IMR-90 (cell line): ENCODE results near the gene CD8B.
"Not testable (repeated sequence)": the region's sequence is repeated elsewhere in the genome, so short reads cannot be mapped to it uniquely, and the experiment has no call there.

Experiments used
- BHLHE40 ChIP-seq: fragments of 150-350 bp; IDR thresholded peaks from 2 replicates; pipeline ENCODE4 v1.6.1; 2016; ENCODE audit warnings: mild to moderate bottlenecking, low read depth, low read length
- CHD1 ChIP-seq: IDR thresholded peaks from 2 replicates; pipeline ENCODE4 v1.6.1; 2012; ENCODE audit warnings: low read depth, low read length, improper control_type of control experiment
- CTCF ChIP-seq: conservative IDR thresholded peaks from 2 replicates; pipeline ENCODE4 v1.5.1; 2012; ENCODE audit warnings: mild to moderate bottlenecking, low read depth, low read length, improper control_type of control experiment
- FOS ChIP-seq: fragments of 150-350 bp; IDR thresholded peaks from 2 replicates; pipeline ENCODE4 v1.6.1; 2016; ENCODE audit warnings: low read depth, low read length
- MAFK ChIP-seq: IDR thresholded peaks from 2 replicates; pipeline ENCODE4 v1.6.1; 2012; ENCODE audit warnings: low read depth, low read length, improper control_type of control experiment
- POLR2A ChIP-seq: IDR thresholded peaks from 2 replicates; pipeline ENCODE4 v1.6.1; 2012; ENCODE audit warnings: mild to moderate bottlenecking, low read depth, low read length
- RAD21 ChIP-seq: IDR thresholded peaks from 2 replicates; pipeline ENCODE4 v1.6.1; 2012; ENCODE audit warnings: low read length, improper control_type of control experiment
- RCOR1 ChIP-seq: IDR thresholded peaks from 2 replicates; pipeline ENCODE4 v1.6.1; 2012; ENCODE audit warnings: mild to moderate bottlenecking, low read length, improper control_type of control experiment; ENCODE audit not compliant: insufficient replicate concordance
- TF ChIP-seq, protein P1 (sequence below): fragments of 150-350 bp; IDR thresholded peaks from 2 replicates; pipeline ENCODE4 v1.6.1; 2017; ENCODE audit warnings: mild to moderate bottlenecking, antibody characterized with exemption, low read length, low read depth
- TF ChIP-seq, protein P2 (sequence below): fragments of 150-350 bp; IDR thresholded peaks from 2 replicates; pipeline ENCODE4 v1.6.1; 2016; ENCODE audit warnings: low read depth, mild to moderate bottlenecking, low read length, moderate library complexity, borderline replicate concordance

- not testable (repeated sequence) for TF ChIP-seq CTCF, CHD1, FOS, POLR2A, MAFK, BHLHE40, RAD21, RCOR1
- TF ChIP-seq, protein P1, sequence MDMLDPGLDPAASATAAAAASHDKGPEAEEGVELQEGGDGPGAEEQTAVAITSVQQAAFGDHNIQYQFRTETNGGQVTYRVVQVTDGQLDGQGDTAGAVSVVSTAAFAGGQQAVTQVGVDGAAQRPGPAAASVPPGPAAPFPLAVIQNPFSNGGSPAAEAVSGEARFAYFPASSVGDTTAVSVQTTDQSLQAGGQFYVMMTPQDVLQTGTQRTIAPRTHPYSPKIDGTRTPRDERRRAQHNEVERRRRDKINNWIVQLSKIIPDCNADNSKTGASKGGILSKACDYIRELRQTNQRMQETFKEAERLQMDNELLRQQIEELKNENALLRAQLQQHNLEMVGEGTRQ = not testable (repeated sequence)
- TF ChIP-seq, protein P2, sequence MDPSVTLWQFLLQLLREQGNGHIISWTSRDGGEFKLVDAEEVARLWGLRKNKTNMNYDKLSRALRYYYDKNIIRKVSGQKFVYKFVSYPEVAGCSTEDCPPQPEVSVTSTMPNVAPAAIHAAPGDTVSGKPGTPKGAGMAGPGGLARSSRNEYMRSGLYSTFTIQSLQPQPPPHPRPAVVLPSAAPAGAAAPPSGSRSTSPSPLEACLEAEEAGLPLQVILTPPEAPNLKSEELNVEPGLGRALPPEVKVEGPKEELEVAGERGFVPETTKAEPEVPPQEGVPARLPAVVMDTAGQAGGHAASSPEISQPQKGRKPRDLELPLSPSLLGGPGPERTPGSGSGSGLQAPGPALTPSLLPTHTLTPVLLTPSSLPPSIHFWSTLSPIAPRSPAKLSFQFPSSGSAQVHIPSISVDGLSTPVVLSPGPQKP = not testable (repeated sequence)
Measured at GRCh38 chr2:86842607-86843234, 19.0 kb downstream of the CD8B start.
